Psoas muscle (tissue), 8 donors: ENCODE data around the gene TTBK1. TPM values are rescaled to one million over a fixed set of nuclear protein-coding genes. Genes with fewer than 3 reads are reported as not detected.
A peak's percentile ranks its signal among the peaks of the same experiment; 100 is the strongest.

ENCODE experiments used
- ATAC-seq, 4 donors: fragments of 200-7000 bp; cut with Tn5 transposase; one replicate each; pipeline ENCODE4 v1.9.1; 2020; ENCODE audit warnings: moderate library complexity in 3 of 4, mild to moderate bottlenecking in 2 of 4
- DNase-seq, 2 donors: peaks; one replicate each; pipeline ENCODE4 v3.0.0-alpha.2; 2020
- H3K27ac ChIP-seq: fragments of 200-600 bp; one replicate; pipeline ENCODE4 v1.8.0; 2022
- H3K27me3 ChIP-seq, 3 donors: fragments of 200-600 bp in 1 of 3; one replicate each; pipeline versions ENCODE4 v1.6.1 to v1.8.0; 2013 to 2022; ENCODE audit warnings: low read length in 2 of 3, mild to moderate bottlenecking in 2 of 3, moderate library complexity in 1 of 3; ENCODE audit not compliant: insufficient read depth in 3 of 3
- H3K36me3 ChIP-seq, 2 donors: fragments of 200-600 bp in 1 of 2; one replicate each; pipeline versions ENCODE4 v1.6.1 to v1.8.0; 2013 to 2022; ENCODE audit warnings: low read depth in 1 of 2, mild to moderate bottlenecking in 1 of 2, moderate library complexity in 1 of 2; ENCODE audit not compliant: insufficient read depth in 1 of 2
- H3K4me1 ChIP-seq: fragments of 200-600 bp; one replicate; pipeline ENCODE4 v1.8.0; 2022
- H3K4me3 ChIP-seq: fragments of 200-600 bp; one replicate; pipeline ENCODE4 v1.8.0; 2022; ENCODE audit warnings: mild to moderate bottlenecking
- H3K9me3 ChIP-seq: fragments of 200-600 bp; one replicate; pipeline ENCODE4 v1.8.0; 2022
- CTCF ChIP-seq: fragments of 200-600 bp; IDR thresholded peaks from one replicate; pipeline ENCODE4 v1.8.0; 2022; ENCODE audit warnings: antibody characterized with exemption
- WGBS, 3 donors: extraction: QIAGEN DNeasy Blood & Tissue Kit; methylation state at CpG; one replicate each; pipeline versions ENCODE4 v1.1.6 to v1.1.7; 2013; 5-methylcytosine and 5-hydroxymethylcytosine counted together
- intact Hi-C, 2 donors: fragments of 100-400 bp; cut with DNase I; formaldehyde crosslinking; loops; one replicate each; pipeline versions ENCODE4 v1.11.0 to v1.14.2; 2022
- polyA plus RNA-seq, 3 donors: library from polyadenylated mRNA; stranded (reverse); fragments of 200-250 nt; gene quantifications; one replicate each; pipeline ENCODE4 v1.2.3, GENCODE V29; 2013
- total RNA-seq, 4 donors: library from RNA; stranded (reverse); fragmentation: NEBNext Ultra II Directional in 2 of 4; extraction: Animal tissue kit (Norgen Biotek cat#: 25700) in 2 of 4; gene quantifications; one replicate each; pipeline versions ENCODE4 v1.2.1 to v1.2.4, GENCODE V29; 2021 to 2023
- donor health status: healthy with polysubstance abuse.
- donor health status: DM: no; HTN: no; CAD: no; lungs with moderate emphysema.
- donor health status: Bipolar disorder and iron deficiency.
- donor health status: healthy.
- donor health status: DM: yes; HTN: yes; CAD: no.
- donor health status: DM: no; HTN: no; CAD: no.
- donor health status: DM: no; HTN: no; CAD: no.
- donor health status: DM: yes; HTN: yes; CAD: no.

The TTBK1 gene
- total and polyA plus RNA-seq, 7 donors = 0.01 to 0.03 TPM; not detected in 5

- ATAC-seq (peak; percentile 94 to 99 (median 98)), DNase-seq (peak; percentile 78 to 86)
- no peak for TF ChIP-seq CTCF
- Histone ChIP-seq H3K27ac (no peak overlapping the region), H3K4me3 (peak overlapping the region; percentile 63), H3K27me3 (peaks cover 0 to 42% (median 15%) of the 10 kb centered on the region in 3 donors), H3K4me1 (no peaks in the 10 kb centered on the region), H3K9me3 (no peaks in the 10 kb centered on the region), H3K36me3 (no peaks in the 10 kb centered on the region)
- WGBS, 3 donors = 3 to 5% (median 4%) methylated on average over 41 to 46 of the region's 46 CpGs
- intact Hi-C loops = no loop called here
Measured at GRCh38 chr6:43247114-43247999, 4.1 kb downstream of the TTBK1 start.

GRCh38 chr6:43248101-43248500 is 4.8 kb downstream of the TTBK1 start:
- H3K27me3 ChIP-seq = peaks cover 0 to 40% (median 16%) of the 10 kb centered on the region in 3 donors

GRCh38 chr6:43248791-43249190 is 5.5 kb downstream of the TTBK1 start:
- Histone ChIP-seq H3K27me3 (peaks cover 0 to 35% (median 13%) of the 10 kb centered on the region in 3 donors), H3K36me3 (no peaks in the 10 kb centered on the region), H3K9me3 (no peaks in the 10 kb centered on the region), H3K27ac (no peak overlapping the region), H3K4me1 (no peaks in the 10 kb centered on the region), H3K4me3 (no peak overlapping the region)
- no peak for ATAC-seq
- TF ChIP-seq CTCF = no peak
- DNase-seq = no peak
- intact Hi-C loops = no loop called here

More at GRCh38 chr6:43248101-43248500, 4.8 kb downstream of the TTBK1 start:
- ATAC-seq (no peak), DNase-seq (peak in 1 of 2 donors; percentile 27)
- no peak for TF ChIP-seq CTCF
- H3K36me3 ChIP-seq = no peaks in the 10 kb centered on the region
- H3K9me3 ChIP-seq = no peaks in the 10 kb centered on the region
- H3K4me3 ChIP-seq = peak overlapping the region; percentile 63
- H3K4me1 ChIP-seq = no peaks in the 10 kb centered on the region
- 73 to 78% (median 73%) methylated on average over 3 of the region's 3 CpGs for WGBS, 3 donors
- intact Hi-C loops = no loop called here
- H3K27ac ChIP-seq = no peak overlapping the region

- TF ChIP-seq CTCF = no peak
- Histone ChIP-seq H3K27me3 (peaks cover 0 to 18% (median 4%) of the 10 kb centered on the region in 3 donors), H3K36me3 (no peaks in the 10 kb centered on the region), H3K27ac (no peak overlapping the region), H3K9me3 (no peaks in the 10 kb centered on the region), H3K4me3 (no peak overlapping the region), H3K4me1 (no peaks in the 10 kb centered on the region)
- DNase-seq = no peak
- ATAC-seq = no peak
- intact Hi-C loops = no loop called here
- WGBS, 3 donors = 14 to 16% (median 16%) methylated on average over 8 of the region's 8 CpGs
Measured at GRCh38 chr6:43250992-43251373, 7.7 kb downstream of the TTBK1 start.
